ENCODE measurements around the gene NFKBIA.

GRCh38 chr14:35433826-35434225 is 29.3 kb upstream of the NFKBIA start:
- no peak for TF ChIP-seq NR2C2 (CRISPR knock-in tag; IDR thresholded peaks at IDR 0.05)
- TF ChIP-seq CTCF (IDR thresholded peaks at IDR 0.05): no peak
- no peak for TF ChIP-seq AFF4 (CRISPR knock-in tag; IDR thresholded peaks at IDR 0.05; ENCODE audit: borderline replicate concordance)
- TF ChIP-seq IRF2 (CRISPR knock-in tag; IDR thresholded peaks at IDR 0.05; ENCODE audit: borderline replicate concordance, low read depth): no peak
- no peak for TF ChIP-seq AR (CRISPR knock-in tag; IDR thresholded peaks at IDR 0.05)
- no peak for TF ChIP-seq FOXP4 (CRISPR knock-in tag; IDR thresholded peaks at IDR 0.05)
- TF ChIP-seq USF1 (CRISPR knock-in tag; IDR thresholded peaks at IDR 0.05): no peak
- no peak for TF ChIP-seq E2F4 (CRISPR knock-in tag; IDR thresholded peaks at IDR 0.05; ENCODE audit: borderline replicate concordance, low read depth)
- TF ChIP-seq HMGXB4 (CRISPR knock-in tag; IDR thresholded peaks at IDR 0.05): no peak
- TF ChIP-seq USF2 (CRISPR knock-in tag; IDR thresholded peaks at IDR 0.05): no peak
- no peak for TF ChIP-seq RORB (CRISPR knock-in tag; IDR thresholded peaks at IDR 0.05)
- no peak for TF ChIP-seq PREB (CRISPR knock-in tag; IDR thresholded peaks at IDR 0.05; ENCODE audit: borderline replicate concordance)
- no peak for TF ChIP-seq ZNF219 (CRISPR knock-in tag; IDR thresholded peaks at IDR 0.05; ENCODE audit: borderline replicate concordance)
